GM12865 (cell line): ENCODE results near the gene HNRNPAB.

Experiments
- DNase-seq: peaks from one replicate; pipeline ENCODE4 v3.0.0; 2010; ENCODE audit warnings: low read depth
- H3K4me3 ChIP-seq: 2 replicates; pipeline ENCODE4 v1.5.1; 2011; ENCODE audit warnings: mild to moderate bottlenecking, low read depth, low read length, control low read depth
- TF ChIP-seq, protein P1 (sequence below): IDR thresholded peaks from 2 replicates; pipeline ENCODE4 v1.5.1; 2011; ENCODE audit warnings: low read length, control low read depth, low read depth, inconsistent platforms; ENCODE audit not compliant: insufficient read depth; ENCODE audit errors: missing control alignments

Gene HNRNPAB

DNA sequence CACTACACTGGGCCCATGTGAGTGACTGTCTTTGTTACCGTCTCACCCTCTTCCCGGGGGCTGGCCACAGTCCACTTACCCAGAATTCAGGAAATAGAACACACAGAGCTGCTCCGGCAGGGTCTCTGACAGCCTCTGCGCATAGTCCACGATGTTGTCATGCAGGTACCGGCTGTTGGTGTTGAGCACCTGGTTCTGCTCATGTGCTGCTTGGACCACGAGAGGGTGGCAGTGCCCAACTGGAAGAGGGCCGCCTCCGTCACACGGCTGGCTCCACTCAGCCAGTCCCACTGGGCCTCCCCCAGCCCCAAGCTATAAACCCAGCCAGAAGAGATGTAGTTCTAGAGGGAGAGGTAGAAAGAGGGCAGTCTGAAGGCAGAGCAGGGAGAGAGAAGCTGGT lies 25.5 kb downstream of the HNRNPAB start:
- TF ChIP-seq, protein P1, sequence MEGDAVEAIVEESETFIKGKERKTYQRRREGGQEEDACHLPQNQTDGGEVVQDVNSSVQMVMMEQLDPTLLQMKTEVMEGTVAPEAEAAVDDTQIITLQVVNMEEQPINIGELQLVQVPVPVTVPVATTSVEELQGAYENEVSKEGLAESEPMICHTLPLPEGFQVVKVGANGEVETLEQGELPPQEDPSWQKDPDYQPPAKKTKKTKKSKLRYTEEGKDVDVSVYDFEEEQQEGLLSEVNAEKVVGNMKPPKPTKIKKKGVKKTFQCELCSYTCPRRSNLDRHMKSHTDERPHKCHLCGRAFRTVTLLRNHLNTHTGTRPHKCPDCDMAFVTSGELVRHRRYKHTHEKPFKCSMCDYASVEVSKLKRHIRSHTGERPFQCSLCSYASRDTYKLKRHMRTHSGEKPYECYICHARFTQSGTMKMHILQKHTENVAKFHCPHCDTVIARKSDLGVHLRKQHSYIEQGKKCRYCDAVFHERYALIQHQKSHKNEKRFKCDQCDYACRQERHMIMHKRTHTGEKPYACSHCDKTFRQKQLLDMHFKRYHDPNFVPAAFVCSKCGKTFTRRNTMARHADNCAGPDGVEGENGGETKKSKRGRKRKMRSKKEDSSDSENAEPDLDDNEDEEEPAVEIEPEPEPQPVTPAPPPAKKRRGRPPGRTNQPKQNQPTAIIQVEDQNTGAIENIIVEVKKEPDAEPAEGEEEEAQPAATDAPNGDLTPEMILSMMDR = no peak
- DNase-seq = no peak
- no peak overlapping the region for H3K4me3 ChIP-seq

DNA sequence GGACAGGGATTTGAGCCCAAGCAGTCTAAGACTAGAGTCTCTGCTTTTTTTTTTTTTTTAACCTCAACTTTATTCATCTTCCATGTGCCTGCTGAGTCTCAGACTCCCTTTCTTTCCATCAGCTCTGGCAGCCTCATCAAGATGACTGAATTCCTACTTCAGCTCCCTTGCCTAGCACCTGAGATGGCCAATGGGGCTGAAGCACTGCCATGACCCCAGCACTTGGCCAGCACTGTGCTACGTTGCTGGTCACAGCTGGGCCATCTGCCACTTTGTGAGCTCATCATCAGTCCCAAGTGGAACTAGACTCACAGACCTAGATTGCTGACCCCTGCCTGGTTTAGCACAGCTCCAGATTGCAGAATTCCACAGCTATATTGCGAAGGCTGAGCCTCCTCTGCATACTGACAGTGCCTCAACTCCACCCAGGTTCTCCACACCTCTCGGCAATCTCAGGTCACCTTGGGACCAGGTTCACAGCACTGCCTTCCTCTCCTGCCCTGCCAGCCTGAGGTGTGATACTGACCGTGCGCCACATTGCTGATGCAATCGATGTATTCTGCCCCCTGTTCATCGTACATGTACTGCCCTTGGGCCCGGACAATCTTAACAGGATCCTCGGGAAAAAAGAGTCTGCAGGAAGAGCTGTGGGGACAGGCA lies 26.7 kb downstream of the HNRNPAB start:
- TF ChIP-seq, protein P1 = no peak
- DNase-seq = no peak
- peak overlapping the region; percentile 79 for H3K4me3 ChIP-seq

DNA sequence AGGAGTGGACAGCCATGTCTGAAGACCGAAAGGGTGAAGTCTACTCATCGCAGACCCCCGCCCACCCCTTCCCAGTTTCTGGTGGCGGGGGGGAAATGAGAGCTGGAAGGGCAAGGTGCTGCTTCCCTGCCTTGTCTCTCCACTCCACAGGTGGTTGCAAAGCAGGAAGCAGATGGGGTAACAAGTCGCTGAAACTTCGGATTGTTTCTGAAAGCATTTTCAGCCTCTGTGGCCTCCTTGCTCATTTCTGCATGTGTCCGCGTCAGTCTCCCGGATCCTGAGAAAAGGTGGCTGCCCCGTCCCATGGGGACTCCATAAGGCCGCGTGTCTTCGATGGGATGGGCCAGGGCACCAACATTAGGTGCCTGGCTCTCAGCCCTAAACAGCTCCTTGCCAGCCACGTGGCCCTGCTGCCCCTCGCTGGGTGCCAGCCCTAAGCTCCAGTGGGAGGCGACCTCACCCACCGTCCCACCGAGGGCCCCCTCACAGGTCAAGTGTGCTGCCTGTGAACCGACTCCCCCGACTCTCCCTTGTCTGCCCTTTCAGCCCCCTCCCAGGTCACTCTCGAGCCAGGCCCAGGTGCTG lies 27.3 kb downstream of the HNRNPAB start:
- no peak for DNase-seq

DNA sequence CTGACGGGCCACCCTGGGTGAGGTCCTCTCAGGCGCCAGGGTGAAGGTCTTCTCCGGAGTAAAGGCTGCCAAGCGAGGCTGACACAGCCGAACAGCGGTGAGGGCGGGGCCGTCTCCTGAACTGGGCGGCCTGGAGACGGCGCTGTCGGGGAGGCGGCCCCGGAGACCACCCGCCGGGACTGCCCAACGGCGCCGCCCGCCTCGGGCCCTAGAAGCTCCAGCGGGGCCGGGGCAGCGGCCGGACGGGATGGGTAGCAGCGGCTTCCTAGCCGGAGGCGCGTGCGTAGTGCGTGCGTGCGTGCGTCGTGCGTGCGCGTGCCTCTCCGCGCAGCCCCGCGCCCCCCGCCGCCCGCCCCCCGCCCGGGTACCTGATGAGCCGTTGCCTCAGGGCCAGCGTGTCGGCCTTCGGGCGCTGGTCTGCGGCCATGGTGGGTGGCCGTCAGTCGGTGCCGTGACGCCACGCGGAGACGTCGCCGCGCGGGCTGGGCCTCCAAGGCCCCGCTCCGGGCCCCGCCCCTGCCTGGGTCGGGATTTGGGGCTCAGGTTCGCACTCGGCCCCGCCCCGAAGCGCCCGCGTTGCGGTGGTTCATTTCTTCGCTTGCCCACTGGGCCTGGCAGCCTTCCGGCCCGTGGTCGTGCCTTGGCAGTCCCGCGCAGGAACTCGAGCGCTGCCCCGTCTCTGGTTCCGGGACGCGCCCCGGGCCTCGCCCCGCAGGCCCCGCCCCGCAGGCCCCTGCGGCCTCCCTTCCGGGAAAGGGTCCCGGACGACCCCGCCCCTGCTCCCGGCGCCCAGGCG lies 28.0 kb downstream of the HNRNPAB start, which contains the start of gene PHYKPL:
Gene PHYKPL, minus strand, starts transcription at position 679 of the 796 bp plus-strand sequence. Its CDS starts 252 bp downstream, at position 427.
- TF ChIP-seq, protein P1 = no peak
- DNase-seq = peak; percentile 82
- H3K4me3 ChIP-seq = peak within 1 kb of the TSS; percentile 79

More for the DNA sequence above, 27.3 kb downstream of the HNRNPAB start:
- TF ChIP-seq, protein P1 = no peak
- H3K4me3 ChIP-seq = peak overlapping the region; percentile 79

DNA sequence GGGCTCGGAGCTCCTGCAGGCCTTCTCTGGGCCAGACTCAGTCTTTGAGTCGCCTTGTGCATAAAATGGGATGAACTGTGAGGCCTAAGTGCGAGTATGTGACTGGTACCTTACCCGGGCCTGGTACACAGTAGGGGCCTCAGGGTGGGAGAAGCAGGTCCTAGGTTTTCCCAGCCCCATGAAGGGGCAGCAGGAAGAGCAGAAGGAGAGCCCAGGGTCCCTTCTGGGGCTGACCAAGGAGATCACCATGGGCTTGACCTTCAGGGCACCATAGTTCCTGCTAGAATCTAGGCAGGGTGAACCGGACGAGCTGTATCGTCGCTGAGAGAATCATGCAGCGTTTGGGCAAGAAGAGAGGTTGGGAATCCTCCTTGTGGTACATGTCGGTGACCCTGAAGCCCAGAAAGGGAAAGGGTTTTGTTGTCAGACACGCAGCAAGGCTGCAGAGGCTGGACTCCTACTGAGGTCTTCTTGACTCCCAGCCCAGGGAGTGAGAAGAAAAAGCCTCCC lies 28.6 kb downstream of the HNRNPAB start:
- no peak for DNase-seq
- TF ChIP-seq, protein P1 = no peak

DNA sequence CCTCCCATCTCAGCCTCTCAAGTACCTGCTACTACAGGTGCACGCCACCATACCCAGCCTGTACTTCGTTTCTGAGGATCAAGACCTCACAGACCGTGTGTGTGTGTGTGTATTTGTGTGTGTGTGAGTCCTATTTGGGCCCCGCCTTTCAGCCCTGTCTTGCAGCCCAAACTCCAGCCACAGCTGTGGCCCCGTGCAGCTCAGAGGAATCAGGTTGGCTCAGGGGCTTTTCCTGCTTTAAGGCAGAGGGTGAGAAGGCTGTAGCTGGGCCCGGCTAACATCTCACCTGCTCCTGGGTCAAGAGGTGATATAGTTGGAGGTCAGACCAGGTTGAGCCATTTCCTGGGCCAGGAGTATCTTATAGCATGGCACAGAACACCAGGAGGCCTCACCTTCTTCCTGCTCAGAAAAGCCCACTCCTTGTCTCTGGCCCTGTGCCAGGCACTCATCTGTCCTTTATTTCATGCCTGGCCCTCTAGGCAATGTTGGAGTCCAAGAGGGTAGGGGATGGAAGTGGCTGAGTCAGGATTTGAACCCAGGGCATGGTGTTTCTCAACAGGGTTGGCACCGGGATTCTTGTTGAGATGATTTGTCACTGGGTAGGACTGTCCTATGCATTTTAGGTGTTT lies 29.9 kb downstream of the HNRNPAB start:
- DNase-seq = no peak
- H3K4me3 ChIP-seq = no peak overlapping the region
- TF ChIP-seq, protein P1 = no peak

More for the DNA sequence above, 28.6 kb downstream of the HNRNPAB start:
- H3K4me3 ChIP-seq = peak overlapping the region; percentile 79
